ENCODE results near the gene ZNRF1. TPM values are rescaled to one million over a fixed set of nuclear protein-coding genes. Genes with fewer than 3 reads are reported as not detected.

The ZNRF1 gene
- polyA plus RNA-seq (2013): 45.7 and 47.3 TPM in 2 replicates

DNA sequence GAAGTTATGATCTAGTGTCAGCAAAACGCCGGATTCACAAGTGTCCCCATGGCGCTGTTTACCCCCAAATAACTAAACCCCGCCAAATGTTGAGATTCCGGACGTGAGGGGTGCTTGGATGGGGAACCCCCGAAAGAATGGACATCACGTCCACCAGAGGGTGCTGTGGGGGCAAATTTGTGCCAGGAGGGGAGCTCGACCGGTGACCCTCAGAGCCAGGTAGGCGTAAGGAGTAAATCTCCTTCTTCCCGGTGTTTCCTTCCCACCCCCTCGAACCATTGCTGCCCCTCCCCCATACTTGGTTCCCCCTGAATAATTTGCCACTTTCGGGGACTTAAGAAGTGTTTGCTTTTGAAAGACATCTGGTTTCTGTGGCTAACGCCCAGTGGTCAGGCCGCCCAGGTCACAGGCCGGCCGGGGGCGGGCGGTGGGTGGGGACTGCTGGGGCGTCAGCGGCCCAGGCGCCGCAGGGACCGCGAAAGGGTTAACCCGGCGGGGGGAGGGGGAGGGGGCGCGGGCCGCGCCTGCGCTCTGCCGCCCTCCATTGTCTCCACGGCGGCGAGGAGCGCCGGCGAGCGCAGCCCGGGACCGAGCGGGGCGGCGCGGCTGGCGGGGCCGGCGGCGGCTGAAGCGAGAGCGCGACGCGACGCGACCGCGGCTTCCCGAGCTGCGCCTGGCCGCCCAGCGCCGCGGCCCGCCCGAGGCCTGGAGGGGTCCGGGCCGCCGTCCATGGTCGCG is at the start of gene ZNRF1:
Gene ZNRF1 (plus strand): TSS at position 544 of the 738 bp plus-strand sequence. CDS start 648 bp downstream, outside the sequence.
- Histone ChIP-seq H3K18ac (ENCODE audit: low read length) (peak within 1 kb of the TSS; percentile 60), H3K27me3 (ENCODE audit: insufficient read depth, low read length) (no peaks in the 10 kb centered on the region), H2BK5ac (ENCODE audit: low read depth, low read length, poor library complexity) (peak within 1 kb of the TSS; percentile 90), H3K9me3 (ENCODE audit: insufficient read depth, low read depth, low read length) (no peaks in the 10 kb centered on the region), H3K4me1 (ENCODE audit: control insufficient read depth in 1 of 2, insufficient read depth in 2 of 2, low read length in 2 of 2) (peaks cover 17 to 31% of the 10 kb centered on the region in 2 experiments), H2BK120ac (ENCODE audit: insufficient read depth, low read length, poor library complexity) (peak within 1 kb of the TSS; percentile 68), H3K79me1 (ENCODE audit: low read length) (peaks cover 6% of the 10 kb centered on the region), H3K4me2 (ENCODE audit: low read length) (peak within 1 kb of the TSS; percentile 98), H3K27ac (ENCODE audit: low read depth, low read length) (peak within 1 kb of the TSS; percentile 85), H3K4ac (ENCODE audit: low read depth, low read length) (peak within 1 kb of the TSS; percentile 53), H3K23ac (ENCODE audit: low read length) (no peak within 1 kb of the TSS), H4K8ac (ENCODE audit: low read depth, low read length) (peak within 1 kb of the TSS; percentile 75), H3K4me3 (ENCODE audit: low read depth, low read length) (peak within 1 kb of the TSS; percentile 85), H2AFZ (ENCODE audit: insufficient read depth, low read length, poor library complexity) (peak within 1 kb of the TSS; percentile 68), H3K79me2 (ENCODE audit: control insufficient read depth, insufficient read depth, low read length, poor library complexity) (peaks cover 11% of the 10 kb centered on the region), H3K9ac (ENCODE audit: low read length) (peak within 1 kb of the TSS; percentile 90), H3K14ac (ENCODE audit: low read length) (peak within 1 kb of the TSS; percentile 90), H2BK12ac (ENCODE audit: low read length) (peak within 1 kb of the TSS; percentile 85), H4K12ac (ENCODE audit: low read depth, low read length) (peak within 1 kb of the TSS; percentile 61), H3K36me3 (ENCODE audit: control insufficient read depth in 1 of 2, insufficient read depth in 2 of 2, low read length in 2 of 2) (no peaks in the 10 kb centered on the region), H2AK5ac (ENCODE audit: low read length) (peak within 1 kb of the TSS; percentile 69), H4K91ac (ENCODE audit: low read depth, low read length) (peak within 1 kb of the TSS; percentile 91)
- WGBS (ENCODE audit: extremely low coverage, insufficient coverage, insufficient read length): no CpG with 5 or more reads among the region's 73 CpGs
- DNase-seq: peak; percentile 77 to 86

DNA sequence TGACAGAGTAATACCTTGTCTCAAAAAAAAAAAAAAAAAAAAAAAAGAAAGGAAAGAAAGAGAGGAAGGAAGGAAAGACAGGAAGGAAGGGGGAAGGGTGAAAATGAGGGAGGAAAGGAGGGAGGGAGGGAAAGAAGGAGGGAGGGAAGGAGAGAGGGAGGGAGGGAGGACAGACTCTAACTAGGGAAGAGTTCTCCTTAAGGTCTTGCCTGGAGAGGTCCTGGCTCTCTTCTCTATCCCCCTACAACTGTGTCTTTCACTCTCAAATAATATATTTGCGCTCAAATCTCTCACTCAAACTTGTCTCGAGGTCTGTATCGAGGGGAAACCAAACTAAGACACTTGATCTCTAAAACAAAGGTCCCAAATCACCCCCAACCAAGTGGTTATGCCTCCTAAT is 49.5 kb upstream of the ZNRF1 start:
- Histone ChIP-seq H3K27me3 (ENCODE audit: insufficient read depth, low read length) (no peaks in the 10 kb centered on the region), H3K14ac (ENCODE audit: low read length) (no peak overlapping the region), H3K18ac (ENCODE audit: low read length) (no peak overlapping the region), H2AK5ac (ENCODE audit: low read length) (no peak overlapping the region), H3K4me3 (ENCODE audit: low read depth, low read length) (no peak overlapping the region), H3K79me2 (ENCODE audit: control insufficient read depth, insufficient read depth, low read length, poor library complexity) (no peaks in the 10 kb centered on the region), H2BK120ac (ENCODE audit: insufficient read depth, low read length, poor library complexity) (no peak overlapping the region), H3K9me3 (ENCODE audit: insufficient read depth, low read depth, low read length) (no peaks in the 10 kb centered on the region), H3K4ac (ENCODE audit: low read depth, low read length) (no peak overlapping the region), H3K27ac (ENCODE audit: low read depth, low read length) (no peak overlapping the region), H3K36me3 (ENCODE audit: control insufficient read depth in 1 of 2, insufficient read depth in 2 of 2, low read length in 2 of 2) (peaks cover 12 to 25% of the 10 kb centered on the region in 2 experiments), H2BK5ac (ENCODE audit: low read depth, low read length, poor library complexity) (no peak overlapping the region), H3K23ac (ENCODE audit: low read length) (no peak overlapping the region), H2BK12ac (ENCODE audit: low read length) (no peak overlapping the region), H4K8ac (ENCODE audit: low read depth, low read length) (no peak overlapping the region), H3K4me1 (ENCODE audit: control insufficient read depth in 1 of 2, insufficient read depth in 2 of 2, low read length in 2 of 2) (peaks cover 4 to 5% of the 10 kb centered on the region in 2 experiments), H3K79me1 (ENCODE audit: low read length) (no peaks in the 10 kb centered on the region), H3K9ac (ENCODE audit: low read length) (no peak overlapping the region), H4K12ac (ENCODE audit: low read depth, low read length) (no peak overlapping the region), H4K91ac (ENCODE audit: low read depth, low read length) (no peak overlapping the region), H2AFZ (ENCODE audit: insufficient read depth, low read length, poor library complexity) (no peak overlapping the region), H3K4me2 (ENCODE audit: low read length) (no peak overlapping the region)
- WGBS (ENCODE audit: extremely low coverage, insufficient coverage, insufficient read length): no CpG with 5 or more reads among the region's 3 CpGs
- no peak for DNase-seq

DNA sequence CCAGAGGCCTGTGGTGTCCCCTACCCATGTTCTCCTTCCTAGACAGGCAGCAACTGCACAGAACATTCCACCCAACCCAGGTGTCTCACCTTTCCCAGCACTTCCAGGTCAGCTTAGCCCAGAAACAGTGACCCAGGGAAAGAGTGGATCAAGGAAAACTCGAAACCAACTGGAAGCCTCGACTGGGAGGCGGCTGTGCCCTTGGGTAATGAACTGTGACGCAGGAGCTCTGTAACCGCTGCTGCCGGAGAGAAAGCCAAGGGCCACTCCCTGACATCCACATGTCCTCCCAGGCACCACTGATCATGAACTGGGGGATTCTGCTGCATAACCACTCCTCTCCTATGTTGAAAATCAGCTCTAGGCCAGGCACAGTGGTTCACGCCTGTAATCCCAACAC is 48.3 kb upstream of the ZNRF1 start:
- H2BK5ac ChIP-seq (ENCODE audit: low read depth, low read length, poor library complexity): no peak overlapping the region
- no peaks in the 10 kb centered on the region for H3K79me1 ChIP-seq (ENCODE audit: low read length)
- H3K4ac ChIP-seq (ENCODE audit: low read depth, low read length): no peak overlapping the region
- peaks cover 4 to 5% of the 10 kb centered on the region in 2 experiments for H3K4me1 ChIP-seq (ENCODE audit: control insufficient read depth in 1 of 2, insufficient read depth in 2 of 2, low read length in 2 of 2)
- H3K79me2 ChIP-seq (ENCODE audit: control insufficient read depth, insufficient read depth, low read length, poor library complexity): no peaks in the 10 kb centered on the region
- H4K8ac ChIP-seq (ENCODE audit: low read depth, low read length): no peak overlapping the region
- peaks cover 10 to 27% of the 10 kb centered on the region in 2 experiments for H3K36me3 ChIP-seq (ENCODE audit: control insufficient read depth in 1 of 2, insufficient read depth in 2 of 2, low read length in 2 of 2)
- H4K12ac ChIP-seq (ENCODE audit: low read depth, low read length): no peak overlapping the region
- H2AK5ac ChIP-seq (ENCODE audit: low read length): no peak overlapping the region
- no peak overlapping the region for H4K91ac ChIP-seq (ENCODE audit: low read depth, low read length)
- no peaks in the 10 kb centered on the region for H3K9me3 ChIP-seq (ENCODE audit: insufficient read depth, low read depth, low read length)
- DNase-seq: no peak
- WGBS (ENCODE audit: extremely low coverage, insufficient coverage, insufficient read length): no CpG with 5 or more reads among the region's 7 CpGs
- no peak overlapping the region for H3K23ac ChIP-seq (ENCODE audit: low read length)
- no peaks in the 10 kb centered on the region for H3K27me3 ChIP-seq (ENCODE audit: insufficient read depth, low read length)
- no peak overlapping the region for H3K14ac ChIP-seq (ENCODE audit: low read length)
- no peak overlapping the region for H3K18ac ChIP-seq (ENCODE audit: low read length)
- no peak overlapping the region for H3K4me3 ChIP-seq (ENCODE audit: low read depth, low read length)
- no peak overlapping the region for H2BK12ac ChIP-seq (ENCODE audit: low read length)
- H3K4me2 ChIP-seq (ENCODE audit: low read length): no peak overlapping the region
- no peak overlapping the region for H3K9ac ChIP-seq (ENCODE audit: low read length)
- H3K27ac ChIP-seq (ENCODE audit: low read depth, low read length): no peak overlapping the region
- H2AFZ ChIP-seq (ENCODE audit: insufficient read depth, low read length, poor library complexity): no peak overlapping the region
- H2BK120ac ChIP-seq (ENCODE audit: insufficient read depth, low read length, poor library complexity): no peak overlapping the region

DNA sequence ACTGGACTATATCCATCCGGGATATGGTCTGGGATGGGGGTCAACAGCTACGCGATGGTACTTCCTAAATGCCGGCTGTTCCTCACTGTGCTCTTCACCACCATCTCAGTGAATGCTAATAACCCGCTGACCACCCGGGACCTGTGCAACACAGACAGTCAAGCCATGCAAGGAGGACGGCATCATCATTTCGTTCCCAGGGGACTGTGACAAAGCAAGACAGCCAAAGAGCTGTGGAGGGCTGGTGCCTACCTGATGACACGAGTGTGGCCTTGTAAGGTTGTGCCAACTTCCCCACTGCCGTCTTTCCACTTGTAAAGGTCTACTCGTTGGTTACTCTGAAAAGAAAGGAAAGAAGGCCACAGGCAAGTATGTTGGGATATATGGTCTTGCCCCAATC is 47.6 kb upstream of the ZNRF1 start:
- Histone ChIP-seq H3K4me3 (ENCODE audit: low read depth, low read length) (no peak overlapping the region), H3K18ac (ENCODE audit: low read length) (no peak overlapping the region), H3K9ac (ENCODE audit: low read length) (no peak overlapping the region), H2BK5ac (ENCODE audit: low read depth, low read length, poor library complexity) (no peak overlapping the region), H3K9me3 (ENCODE audit: insufficient read depth, low read depth, low read length) (no peaks in the 10 kb centered on the region), H3K79me2 (ENCODE audit: control insufficient read depth, insufficient read depth, low read length, poor library complexity) (no peaks in the 10 kb centered on the region), H3K4me1 (ENCODE audit: control insufficient read depth in 1 of 2, insufficient read depth in 2 of 2, low read length in 2 of 2) (peaks cover 4 to 5% of the 10 kb centered on the region in 2 experiments), H3K4me2 (ENCODE audit: low read length) (no peak overlapping the region), H4K8ac (ENCODE audit: low read depth, low read length) (no peak overlapping the region), H2BK12ac (ENCODE audit: low read length) (no peak overlapping the region), H3K23ac (ENCODE audit: low read length) (no peak overlapping the region), H2AFZ (ENCODE audit: insufficient read depth, low read length, poor library complexity) (no peak overlapping the region), H3K36me3 (ENCODE audit: control insufficient read depth in 1 of 2, insufficient read depth in 2 of 2, low read length in 2 of 2) (peaks cover 9 to 30% of the 10 kb centered on the region in 2 experiments), H2BK120ac (ENCODE audit: insufficient read depth, low read length, poor library complexity) (no peak overlapping the region), H4K91ac (ENCODE audit: low read depth, low read length) (no peak overlapping the region), H3K4ac (ENCODE audit: low read depth, low read length) (no peak overlapping the region), H3K14ac (ENCODE audit: low read length) (no peak overlapping the region), H3K27me3 (ENCODE audit: insufficient read depth, low read length) (no peaks in the 10 kb centered on the region), H2AK5ac (ENCODE audit: low read length) (no peak overlapping the region), H3K79me1 (ENCODE audit: low read length) (no peaks in the 10 kb centered on the region), H4K12ac (ENCODE audit: low read depth, low read length) (no peak overlapping the region), H3K27ac (ENCODE audit: low read depth, low read length) (no peak overlapping the region)
- no CpG with 5 or more reads among the region's 11 CpGs for WGBS (ENCODE audit: extremely low coverage, insufficient coverage, insufficient read length)
- no peak for DNase-seq
